Measurements from ENCODE around the gene PLPP3. TPM values are rescaled to one million over a fixed set of nuclear protein-coding genes. Genes with fewer than 3 reads are reported as not detected.

Gene PLPP3
- total RNA-seq, 1 experiment from 2014 or later = 26.7 TPM

GRCh38 chr1:56578138-56578962 lies 1.0 kb downstream of the PLPP3 start:
- Histone ChIP-seq H3T11ph (ENCODE audit: low read length) (no peak overlapping the region), H3K23ac (ENCODE audit: insufficient read length, low read depth, low read length) (no peak overlapping the region), H2BK120ac (ENCODE audit: low read depth, low read length, poor library complexity, severe bottlenecking) (no peak overlapping the region), H3K27me3 (ENCODE audit: insufficient read depth, low read length) (no peaks in the 10 kb centered on the region), H2BK20ac (ENCODE audit: low read depth, low read length, poor library complexity, severe bottlenecking) (no peak overlapping the region), H3K4me1 (ENCODE audit: insufficient read depth, low read length) (peaks cover 6% of the 10 kb centered on the region; the same call in 1 of the 2 replicates), H3K14ac (ENCODE audit: insufficient read depth, low read length) (peak overlapping the region; percentile 45), H2AK5ac (ENCODE audit: insufficient read length, low read length) (no peak overlapping the region), H2AFZ (ENCODE audit: low read length) (no peak overlapping the region), H4K5ac (ENCODE audit: insufficient read length, low read depth, low read length) (no peak overlapping the region), H2BK15ac (ENCODE audit: low read depth, low read length) (no peak overlapping the region), H4K91ac (ENCODE audit: insufficient read length, low read depth, low read length) (no peak overlapping the region), H3K23me2 (ENCODE audit: insufficient read length, low read depth, low read length, poor library complexity, severe bottlenecking) (peaks cover 9% of the 10 kb centered on the region), H2BK12ac (ENCODE audit: insufficient read length, low read depth, low read length) (no peak overlapping the region), H4K20me1 (ENCODE audit: control insufficient read depth, insufficient read depth, insufficient read length) (no peaks in the 10 kb centered on the region), H3K79me1 (ENCODE audit: insufficient read depth, low read depth, low read length, poor library complexity, severe bottlenecking) (no peaks in the 10 kb centered on the region), H3K27ac (ENCODE audit: insufficient read length, low read depth, low read length) (no peak overlapping the region), H3K79me2 (ENCODE audit: insufficient read depth, low read length) (peaks cover 44% of the 10 kb centered on the region), H3K56ac (ENCODE audit: insufficient read length, low read depth, low read length) (no peak overlapping the region), H3K18ac (ENCODE audit: insufficient read length, low read depth, low read length) (no peak overlapping the region), H3K4me2 (ENCODE audit: insufficient read depth, insufficient read length, low read length) (peak overlapping the region; percentile 74), H3K4ac (ENCODE audit: low read depth, low read length) (no peak overlapping the region), H4K8ac (replicated peaks; ENCODE audit: insufficient read length, low read depth, low read length) (no peak overlapping the region), H3K9me3 (ENCODE audit: control insufficient read depth, low read depth, low read length) (no peaks in the 10 kb centered on the region), H2BK5ac (ENCODE audit: insufficient read length, low read length) (no peak overlapping the region), H3K9ac (ENCODE audit: extremely low read depth, insufficient read length, low read length) (peak overlapping the region; percentile 74)
- Mint-ChIP-seq H3K27me3 (ENCODE audit: low read depth) (no peaks in the 10 kb centered on the region; the same call in none of the 2 replicates), H3K4me1 (peaks cover 57 to 64% of the 10 kb centered on the region in 2 experiments), H3K9me3 (no peaks in the 10 kb centered on the region; a peak in 1 of 5 replicates), H3K27ac (peak overlapping the region; percentile 84 to 95 (median 93)), H3K36me3 (ENCODE audit: insufficient read depth in 1 of 3, low read depth in 3 of 3) (peaks cover 0 to 5% (median 5%) of the 10 kb centered on the region in 3 experiments; a peak in 2 of 7 replicates), H3K4me3 (peak overlapping the region; percentile 94 to 97)
- WGBS (ENCODE audit: extremely low coverage, insufficient read length, low lambda C conversion rate) = no CpG with 5 or more reads among the region's 64 CpGs
- TF ChIP-seq CTCF (conservative IDR thresholded peaks at IDR 0.05) = no peak
- peak; percentile 51 for DNase-seq

All from H9 (cell line).